ENCODE measurements around the gene CCDC183. TPM values are rescaled to one million over a fixed set of nuclear protein-coding genes. Genes with fewer than 3 reads are reported as not detected.
"Not testable (repeated sequence)": the region's sequence is repeated elsewhere in the genome, so short reads cannot be mapped to it uniquely, and the experiment has no call there.

The CCDC183 gene
- total RNA-seq, 1 donor from 2014 or later = under 0.01 TPM

- TF ChIP-seq, protein P1, sequence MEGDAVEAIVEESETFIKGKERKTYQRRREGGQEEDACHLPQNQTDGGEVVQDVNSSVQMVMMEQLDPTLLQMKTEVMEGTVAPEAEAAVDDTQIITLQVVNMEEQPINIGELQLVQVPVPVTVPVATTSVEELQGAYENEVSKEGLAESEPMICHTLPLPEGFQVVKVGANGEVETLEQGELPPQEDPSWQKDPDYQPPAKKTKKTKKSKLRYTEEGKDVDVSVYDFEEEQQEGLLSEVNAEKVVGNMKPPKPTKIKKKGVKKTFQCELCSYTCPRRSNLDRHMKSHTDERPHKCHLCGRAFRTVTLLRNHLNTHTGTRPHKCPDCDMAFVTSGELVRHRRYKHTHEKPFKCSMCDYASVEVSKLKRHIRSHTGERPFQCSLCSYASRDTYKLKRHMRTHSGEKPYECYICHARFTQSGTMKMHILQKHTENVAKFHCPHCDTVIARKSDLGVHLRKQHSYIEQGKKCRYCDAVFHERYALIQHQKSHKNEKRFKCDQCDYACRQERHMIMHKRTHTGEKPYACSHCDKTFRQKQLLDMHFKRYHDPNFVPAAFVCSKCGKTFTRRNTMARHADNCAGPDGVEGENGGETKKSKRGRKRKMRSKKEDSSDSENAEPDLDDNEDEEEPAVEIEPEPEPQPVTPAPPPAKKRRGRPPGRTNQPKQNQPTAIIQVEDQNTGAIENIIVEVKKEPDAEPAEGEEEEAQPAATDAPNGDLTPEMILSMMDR (IDR thresholded peaks at IDR 0.05; ENCODE audit: insufficient read depth, low read length, severe bottlenecking) = no peak
- Histone ChIP-seq H3K4me3 (ENCODE audit: low read depth, low read length) (no peak overlapping the region), H3K36me3 (ENCODE audit: control insufficient read depth, insufficient read depth, low read length) (peaks cover 13% of the 10 kb centered on the region), H3K27me3 (ENCODE audit: control insufficient read depth, insufficient read depth, low read length) (peaks cover 7% of the 10 kb centered on the region)
- DNase-seq (ENCODE audit: low read depth) = no peak
- no peak for FAIRE-seq
Measured at GRCh38 chr9:136794281-136794999, 1.7 kb upstream of the CCDC183 start.

DNA sequence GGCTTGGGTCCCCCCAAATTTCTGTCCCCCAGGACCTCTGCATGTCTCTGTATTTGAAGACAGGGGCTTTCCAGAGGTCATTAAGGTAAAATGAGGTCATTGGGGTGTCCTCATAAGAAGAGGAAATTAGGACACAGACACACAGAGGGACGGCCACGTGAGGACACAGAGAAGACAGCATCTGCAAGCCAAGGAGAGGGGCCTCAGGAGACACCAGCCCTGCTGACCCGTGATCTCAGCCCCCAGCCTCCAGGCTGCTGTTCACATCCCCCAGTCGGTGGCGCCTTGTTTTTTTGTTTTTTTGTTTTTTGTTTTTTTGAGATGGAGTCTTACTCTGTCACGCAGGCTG is 1.2 kb upstream of the CCDC183 start:
- peaks cover 9% of the 10 kb centered on the region for H3K27me3 ChIP-seq (ENCODE audit: control insufficient read depth, insufficient read depth, low read length)
- no peak overlapping the region for H3K4me3 ChIP-seq (ENCODE audit: low read depth, low read length)
- H3K36me3 ChIP-seq (ENCODE audit: control insufficient read depth, insufficient read depth, low read length) = peaks cover 13% of the 10 kb centered on the region
- TF ChIP-seq, protein P1 (IDR thresholded peaks at IDR 0.05; ENCODE audit: insufficient read depth, low read length, severe bottlenecking) = no peak
- FAIRE-seq (no peak), DNase-seq (ENCODE audit: low read depth) (no peak)

- H3K36me3 ChIP-seq (ENCODE audit: control insufficient read depth, insufficient read depth, low read length) = peaks cover 13% of the 10 kb centered on the region
- peak; percentile 20 for DNase-seq (ENCODE audit: low read depth)
- not testable (repeated sequence) for H3K4me3 ChIP-seq (ENCODE audit: low read depth, low read length); H3K27me3 ChIP-seq (ENCODE audit: control insufficient read depth, insufficient read depth, low read length); FAIRE-seq
Measured at GRCh38 chr9:136796775-136797347, 723 bp downstream of the CCDC183 start.

- peaks cover 9% of the 10 kb centered on the region for H3K27me3 ChIP-seq (ENCODE audit: control insufficient read depth, insufficient read depth, low read length)
- no peaks in the 10 kb centered on the region for H3K36me3 ChIP-seq (ENCODE audit: control insufficient read depth, insufficient read depth, low read length)
- no peak for FAIRE-seq
- no peak overlapping the region for H3K4me3 ChIP-seq (ENCODE audit: low read depth, low read length)
- TF ChIP-seq, protein P1 (IDR thresholded peaks at IDR 0.05; ENCODE audit: insufficient read depth, low read length, severe bottlenecking) = no peak
- no peak for DNase-seq (ENCODE audit: low read depth)
Measured at GRCh38 chr9:136798708-136799078, 2.6 kb downstream of the CCDC183 start.

GRCh38 chr9:136799079-136799853 is 3.1 kb downstream of the CCDC183 start:
- TF ChIP-seq, protein P1 (IDR thresholded peaks at IDR 0.05; ENCODE audit: insufficient read depth, low read length, severe bottlenecking) = no peak
- peak overlapping the region; percentile 18 for H3K4me3 ChIP-seq (ENCODE audit: low read depth, low read length)
- peaks cover 9% of the 10 kb centered on the region for H3K27me3 ChIP-seq (ENCODE audit: control insufficient read depth, insufficient read depth, low read length)
- no peak for DNase-seq (ENCODE audit: low read depth)
- H3K36me3 ChIP-seq (ENCODE audit: control insufficient read depth, insufficient read depth, low read length) = no peaks in the 10 kb centered on the region
- no peak for FAIRE-seq
